Right ventricle myocardium inferior (tissue), 1 donor: Measurements from ENCODE around the gene PCID2. TPM values are rescaled to one million over a fixed set of nuclear protein-coding genes. Genes with fewer than 3 reads are reported as not detected.

Experiments used
- ATAC-seq: fragments of 200-7000 bp; cut with Tn5 transposase; one replicate; pipeline ENCODE4 v1.9.1; 2020; ENCODE audit warnings: mild to moderate bottlenecking, moderate library complexity
- DNase-seq: peaks from one replicate; pipeline ENCODE4 v3.0.0; 2021; ENCODE audit errors: missing footprints
- intact Hi-C: fragments of 100-400 bp; cut with DNase I; formaldehyde crosslinking; loops from one replicate; pipeline ENCODE4 v1.11.0; 2022
- total RNA-seq: library from RNA; stranded (reverse); fragmentation: NEBNext Ultra II Directional; extraction: Animal tissue kit (Norgen Biotek cat#: 25700); gene quantifications from one replicate; pipeline ENCODE4 v1.2.1, GENCODE V29; 2021
- donor health status: DM: no; HTN: yes; CAD: no; lungs with severe emphysema.

PCID2 gene
- total RNA-seq, 1 donor from 2014 or later = 57.2 TPM

DNA sequence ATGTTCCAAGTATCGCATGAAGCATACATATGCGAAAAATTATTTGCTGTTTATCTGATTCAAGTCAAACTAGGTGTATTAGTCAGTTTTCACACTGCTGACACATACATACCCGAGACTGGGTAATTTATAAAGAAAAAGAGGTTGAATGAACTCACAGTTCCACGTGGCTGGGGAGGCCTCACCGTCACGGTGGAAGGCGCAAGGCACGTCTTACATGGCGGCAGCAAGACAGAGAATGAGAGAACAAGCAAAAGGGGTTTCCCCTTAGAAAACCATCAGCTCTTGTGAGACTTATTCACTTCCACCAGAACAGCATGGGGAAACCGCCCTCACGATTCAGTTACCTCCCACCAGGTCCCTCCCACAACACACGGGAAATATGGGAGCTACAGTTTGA is 63.0 kb downstream of the PCID2 start:
- ATAC-seq = no peak

DNA sequence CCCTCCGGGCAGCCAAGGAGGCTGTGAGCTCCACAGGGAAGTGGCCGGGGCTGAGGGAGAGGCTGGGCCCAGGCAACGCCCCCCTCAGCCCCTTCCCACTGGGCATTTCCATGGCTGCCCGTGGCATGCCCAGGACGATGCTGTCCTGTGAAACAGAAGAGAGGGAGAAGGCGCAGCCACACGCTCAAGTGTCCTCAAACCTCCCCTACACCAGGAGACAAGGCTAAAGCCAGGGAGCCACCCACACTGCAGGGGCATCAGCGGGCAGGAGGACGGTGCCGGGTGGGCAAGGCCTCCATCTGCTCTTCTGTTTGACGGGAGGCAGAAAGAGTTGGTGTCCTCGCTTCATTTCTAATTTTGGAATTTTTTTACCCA is 64.2 kb downstream of the PCID2 start:
- intact Hi-C loops = no loop called here
- DNase-seq = no peak
- ATAC-seq = no peak

More for the DNA sequence above, 63.0 kb downstream of the PCID2 start:
- intact Hi-C loops = no loop called here
- DNase-seq = no peak

DNA sequence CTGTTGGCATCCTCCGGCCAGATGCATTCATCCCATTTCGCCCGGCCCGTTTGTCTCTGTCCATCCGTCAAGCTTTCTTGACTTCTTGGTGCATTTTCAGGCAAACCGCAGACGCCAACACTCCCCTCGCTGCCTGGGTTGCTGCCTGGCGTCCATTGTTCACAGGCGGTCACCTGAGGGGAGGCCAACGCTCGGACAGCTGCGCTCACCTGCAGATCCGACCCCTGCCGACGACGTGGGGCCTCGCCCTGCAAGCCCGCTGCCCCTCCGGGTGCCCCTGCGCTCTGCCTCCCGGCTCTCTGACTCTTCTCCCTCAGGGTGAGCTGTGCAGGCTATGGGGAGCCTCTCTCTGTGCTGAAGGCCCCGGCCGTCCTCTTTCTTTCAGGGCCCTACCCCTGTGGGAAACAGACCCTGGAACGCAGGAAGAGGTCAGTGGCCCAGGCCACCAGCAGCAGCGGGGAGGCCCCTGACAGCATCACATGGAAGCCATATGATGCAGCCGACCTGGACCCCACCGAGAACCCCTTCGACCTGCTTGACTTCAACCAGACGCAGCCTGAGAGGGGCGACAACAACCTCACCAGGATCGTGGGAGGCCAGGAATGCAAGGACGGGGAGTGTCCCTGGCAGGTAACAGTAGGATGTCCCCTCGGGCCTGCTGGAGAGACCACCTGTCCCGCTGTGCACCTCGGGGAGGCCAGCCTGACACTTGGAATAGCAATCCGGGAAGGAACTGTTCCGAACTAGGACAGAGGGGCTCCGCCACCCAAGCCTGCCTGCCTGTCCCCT is 64.8 kb downstream of the PCID2 start:
- no peak for ATAC-seq
- intact Hi-C loops = no loop called here
- DNase-seq = peak; percentile 56

DNA sequence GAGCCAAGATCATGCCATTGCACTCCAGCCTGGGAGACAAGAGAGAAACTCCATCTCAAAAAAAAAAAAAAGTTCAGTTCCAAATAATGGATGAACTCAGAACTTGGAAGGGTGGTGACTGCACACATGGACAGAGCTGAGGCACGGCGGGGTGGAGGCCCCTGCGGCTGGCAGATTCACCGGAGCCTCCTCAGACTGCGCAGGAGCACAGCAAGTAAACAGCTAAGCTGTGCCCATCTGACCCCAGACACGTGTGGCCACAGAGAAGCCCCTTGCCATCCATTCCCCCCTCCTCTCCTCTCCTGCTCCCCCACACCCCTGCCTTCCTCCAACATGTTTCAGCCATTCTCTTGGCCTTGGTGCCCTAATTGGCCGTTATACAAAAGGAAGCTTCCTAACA is 65.6 kb downstream of the PCID2 start:
- intact Hi-C loops = no loop called here
- ATAC-seq (no peak), DNase-seq (peak; percentile 30)

DNA sequence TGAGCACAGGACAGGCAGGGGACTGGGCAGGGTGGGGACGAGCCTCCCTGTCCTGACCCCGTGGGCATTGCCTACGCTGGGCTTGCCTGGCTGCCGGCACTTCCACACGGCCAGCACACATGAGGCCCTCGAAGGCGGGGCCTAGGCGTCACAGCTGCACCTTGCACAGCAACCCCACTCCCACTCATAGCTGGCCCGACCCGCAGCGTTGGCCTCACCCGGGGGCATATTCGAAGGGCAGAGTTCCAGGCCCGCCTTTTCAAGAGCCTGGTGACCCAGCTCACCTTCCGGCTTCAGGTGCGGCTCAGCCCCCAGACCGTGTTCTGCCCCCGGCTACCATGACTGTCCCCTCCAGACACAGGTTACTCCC is 66.9 kb downstream of the PCID2 start:
- DNase-seq = peak; percentile 63
- intact Hi-C loops = no loop called here
- ATAC-seq = no peak

DNA sequence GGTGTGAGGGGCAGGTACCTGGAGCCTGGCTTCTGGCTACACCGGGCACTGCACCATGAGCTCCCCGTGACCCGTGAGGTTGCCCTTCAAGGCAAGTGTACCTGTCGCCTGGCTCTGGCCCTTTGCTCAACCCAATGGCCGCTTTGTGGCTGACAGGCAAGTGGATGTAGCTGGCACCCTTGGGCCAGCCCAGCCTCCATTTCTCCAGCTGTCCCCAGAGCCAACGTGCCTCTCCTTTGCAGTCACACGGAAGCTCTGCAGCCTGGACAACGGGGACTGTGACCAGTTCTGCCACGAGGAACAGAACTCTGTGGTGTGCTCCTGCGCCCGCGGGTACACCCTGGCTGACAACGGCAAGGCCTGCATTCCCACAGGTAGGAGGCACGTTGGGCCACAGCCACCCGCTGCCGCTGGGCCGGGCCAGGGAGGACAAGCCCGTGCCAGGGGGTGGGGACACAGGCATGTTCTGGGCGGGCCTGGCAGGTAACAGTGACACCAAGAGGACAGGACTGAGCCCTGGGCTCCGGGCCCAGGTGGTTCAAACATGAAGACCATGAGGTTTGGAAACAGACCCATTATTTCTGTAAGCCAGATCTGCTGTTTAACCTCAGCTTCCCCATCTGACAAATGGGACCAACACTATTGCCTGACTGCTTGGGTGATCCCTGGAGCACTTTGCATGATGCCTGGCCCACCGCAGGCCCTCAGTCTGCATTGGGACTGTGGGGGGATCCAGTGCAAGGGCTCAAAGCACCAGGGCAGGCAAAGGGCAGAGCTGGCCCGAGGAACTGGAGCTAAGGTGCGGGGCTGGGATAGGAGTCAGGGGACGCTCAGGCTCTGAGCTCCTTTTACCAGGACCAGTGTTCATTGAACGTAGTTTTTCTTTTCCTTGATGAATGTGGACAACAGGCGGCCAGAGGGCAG is 67.5 kb downstream of the PCID2 start:
- intact Hi-C loops = no loop called here
- DNase-seq (peak; percentile 62), ATAC-seq (no peak)

DNA sequence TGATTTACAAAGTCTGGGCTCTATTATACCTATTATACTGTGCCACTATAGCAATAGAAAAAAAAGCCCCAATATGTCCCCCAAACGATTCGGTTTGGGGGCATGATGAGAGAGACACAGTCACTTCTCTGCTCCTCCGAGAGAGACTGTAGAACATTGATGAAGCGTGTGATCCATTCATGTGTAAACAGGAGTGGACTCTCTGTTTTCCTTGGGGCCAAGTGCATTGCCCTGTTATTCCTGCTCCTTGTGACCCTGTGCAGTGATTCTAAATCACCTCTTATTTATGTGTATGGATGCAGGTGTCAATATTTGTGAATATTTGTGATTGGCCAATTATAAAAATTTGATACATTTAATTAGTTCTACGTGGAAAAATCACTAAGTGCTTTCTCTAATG is 68.9 kb downstream of the PCID2 start:
- DNase-seq (no peak), ATAC-seq (no peak)
- intact Hi-C loops = no loop called here

DNA sequence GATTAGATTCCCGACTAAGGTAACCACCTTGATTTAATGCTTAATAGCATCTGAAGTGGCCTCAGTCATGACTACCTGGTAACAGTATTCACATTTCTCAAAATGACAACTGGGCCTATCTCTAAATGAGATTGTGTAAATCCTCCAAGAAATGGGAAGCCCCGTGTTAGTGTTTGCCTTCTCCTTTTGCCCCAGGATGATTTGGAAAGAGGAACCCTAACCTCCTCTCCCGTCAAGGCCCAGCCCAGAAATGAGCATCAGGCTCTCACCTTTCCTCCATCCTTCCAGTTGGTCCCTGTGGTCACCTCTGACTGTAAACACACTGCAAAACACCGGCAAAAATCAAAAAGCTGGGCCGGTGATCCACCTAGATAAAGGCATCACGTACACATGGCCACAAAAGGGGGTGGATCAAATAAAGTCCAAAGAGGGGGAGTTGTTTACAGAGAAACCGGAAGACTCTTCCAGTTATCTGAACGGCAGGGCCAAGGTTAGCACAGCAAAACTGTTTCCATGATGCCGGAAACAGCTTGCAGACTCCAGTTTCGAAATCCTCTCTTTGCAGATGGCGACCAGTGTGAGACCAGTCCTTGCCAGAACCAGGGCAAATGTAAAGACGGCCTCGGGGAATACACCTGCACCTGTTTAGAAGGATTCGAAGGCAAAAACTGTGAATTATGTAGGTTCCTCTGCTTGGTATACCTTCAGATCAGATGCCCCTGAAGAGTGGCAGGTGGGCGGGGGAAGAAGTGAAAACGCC is 69.5 kb downstream of the PCID2 start:
- no peak for ATAC-seq
- intact Hi-C loops = no loop called here
- DNase-seq = peak; percentile 4

DNA sequence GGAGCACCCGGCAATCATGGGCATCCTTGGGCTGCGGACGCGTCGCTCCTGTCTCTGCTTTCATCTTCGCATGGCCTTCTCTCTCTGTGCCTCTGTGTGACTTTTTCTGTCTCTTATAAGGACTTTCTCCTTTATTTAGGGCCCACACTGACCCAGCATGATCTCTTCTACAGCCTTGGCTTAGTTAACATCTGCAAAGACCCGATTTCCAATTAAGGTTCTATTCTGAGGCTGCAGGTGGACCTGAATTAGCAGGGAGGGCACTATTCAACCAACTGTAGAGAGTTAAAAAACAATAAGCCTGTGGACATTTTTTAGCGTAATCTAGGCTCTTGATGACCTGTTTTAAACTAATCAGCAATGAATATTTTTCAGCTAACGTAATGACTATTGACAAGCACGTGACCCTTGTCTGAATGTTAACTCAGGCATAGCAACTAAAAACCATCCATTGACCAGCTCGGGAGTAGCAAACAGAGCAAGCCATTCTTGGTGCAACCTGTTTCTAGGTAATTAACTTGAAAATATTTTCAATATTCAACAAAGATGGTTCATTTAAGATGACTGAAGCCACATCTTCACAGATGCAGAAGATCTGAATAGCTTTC is 70.7 kb downstream of the PCID2 start:
- ATAC-seq (no peak), DNase-seq (no peak)
- intact Hi-C loops = no loop called here

DNA sequence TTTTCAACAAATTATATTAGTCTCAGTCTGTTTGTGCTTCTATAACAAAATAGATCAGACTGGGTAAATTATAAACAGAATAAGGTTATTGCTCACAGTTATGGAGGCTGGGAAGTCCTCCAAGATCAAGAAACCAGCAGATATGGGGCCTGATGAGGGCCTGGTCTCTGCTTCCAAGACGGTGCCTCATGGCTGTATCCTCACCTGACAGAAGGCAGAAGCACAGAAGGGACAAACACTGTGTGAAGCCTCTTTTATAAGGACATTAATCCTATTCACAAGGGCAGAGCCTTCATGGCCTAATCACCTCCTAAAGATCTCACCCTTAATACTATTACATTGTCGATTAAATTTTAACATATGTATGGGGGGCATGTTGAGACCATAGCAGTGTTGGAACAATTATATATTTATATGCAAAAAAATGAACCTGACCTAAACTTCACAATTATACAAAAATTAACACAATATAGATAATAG is 73.1 kb downstream of the PCID2 start:
- ATAC-seq = no peak
- intact Hi-C loops = no loop called here
- DNase-seq = no peak

DNA sequence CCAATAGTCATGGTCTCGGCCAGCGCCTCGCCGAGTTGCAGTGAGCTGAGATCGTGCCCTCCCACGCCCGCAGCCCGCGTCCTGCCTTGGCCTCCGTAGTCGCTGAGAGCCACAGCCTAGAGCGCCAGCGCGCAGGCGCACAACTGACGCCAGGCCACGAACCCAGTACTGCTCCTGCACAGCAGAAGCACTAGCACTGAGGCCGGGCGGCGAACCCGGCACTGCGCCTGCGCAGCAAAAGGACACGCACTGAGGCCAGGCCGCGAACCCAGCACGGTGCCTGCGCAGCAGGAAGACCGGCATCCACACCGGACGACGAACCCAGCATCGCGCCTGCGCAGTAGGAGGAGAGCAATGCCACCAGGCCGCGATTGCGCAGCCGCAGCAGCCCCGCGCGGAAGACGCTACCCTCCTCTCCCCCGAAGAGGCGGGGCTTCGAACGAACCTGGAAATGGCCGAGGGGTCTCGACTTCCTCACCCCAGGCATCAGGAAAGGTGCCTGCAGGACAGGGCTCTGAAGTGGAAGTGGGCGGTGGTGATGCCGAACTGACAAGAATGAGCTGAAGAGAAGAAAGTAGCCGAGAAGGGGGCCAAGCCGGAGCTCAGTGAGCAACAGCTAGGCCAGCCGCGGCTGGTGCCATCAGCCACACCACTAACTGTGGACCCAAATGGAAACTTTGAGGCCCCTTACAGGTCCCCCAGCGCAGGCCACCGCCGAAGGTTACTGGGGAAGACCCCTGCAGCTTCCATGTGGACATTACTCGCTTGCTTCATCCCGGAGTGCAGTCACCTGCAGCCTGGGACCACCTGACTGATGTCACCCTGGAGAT is 78.3 kb downstream of the PCID2 start:
- DNase-seq (peak; percentile 72), ATAC-seq (peak; percentile 72)
- intact Hi-C loops = loop anchor here (5.0 kb wide), 1 partner anchor 88 kb away; no protein-coding TSS in a partner anchor

DNA sequence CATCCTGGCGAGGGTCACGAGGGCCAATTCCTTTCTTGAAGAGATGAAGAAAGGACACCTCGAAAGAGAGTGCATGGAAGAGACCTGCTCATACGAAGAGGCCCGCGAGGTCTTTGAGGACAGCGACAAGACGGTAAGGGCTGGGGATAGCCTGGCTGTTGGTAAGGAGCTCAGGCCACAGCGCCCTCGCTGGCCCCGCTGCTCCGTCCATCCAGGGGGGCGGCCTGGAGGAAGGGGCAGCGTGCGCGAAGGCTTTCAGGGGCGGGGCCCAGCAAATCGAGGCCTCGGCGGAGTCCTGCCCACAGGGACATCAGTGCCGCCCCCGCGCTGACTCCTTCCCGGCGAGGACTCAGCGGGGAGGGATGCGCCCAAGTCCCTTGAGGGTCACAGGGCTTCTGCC is 79.0 kb downstream of the PCID2 start:
- intact Hi-C loops = loop anchor here (5.0 kb wide), 1 partner anchor 87 kb away; no protein-coding TSS in a partner anchor
- ATAC-seq (no peak), DNase-seq (peak; percentile 60)

Other genes with a start within 250 kb of the PCID2 start
- gene MCF2L, start 239.5 kb downstream of the PCID2 start, total RNA-seq = 45.9 TPM
- gene F7, start 102.9 kb downstream of the PCID2 start, total RNA-seq = not detected
- gene F10, start 85.9 kb downstream of the PCID2 start, total RNA-seq = 5.2 TPM
- not detected for gene PROZ, start 50.0 kb downstream of the PCID2 start, total RNA-seq
- gene CUL4A, start 944 bp upstream of the PCID2 start, total RNA-seq = 143 TPM
- 104 TPM for gene LAMP1, start 88.6 kb upstream of the PCID2 start, total RNA-seq
- 1.5 TPM for gene GRTP1, start 155.5 kb upstream of the PCID2 start, total RNA-seq
- 468 TPM for gene ADPRHL1, start 244.8 kb upstream of the PCID2 start, total RNA-seq